ENCODE results near the gene DENND6B.
"Not testable (repeated sequence)": the region's sequence is repeated elsewhere in the genome, so short reads cannot be mapped to it uniquely, and the experiment has no call there.

- TF ChIP-seq CTCF (IDR thresholded peaks at IDR 0.05; ENCODE audit: poor library complexity, severe bottlenecking); TAF1 (IDR thresholded peaks at IDR 0.05; ENCODE audit: low read depth); EZH2 (IDR thresholded peaks at IDR 0.05; ENCODE audit: borderline replicate concordance, insufficient read depth, low read length, poor library complexity, severe bottlenecking): not testable (repeated sequence)
Measured at GRCh38 chr22:50273781-50274180, 53.0 kb downstream of the DENND6B start.
